ENCODE results near the gene PLEKHO1.

The PLEKHO1 gene

GRCh38 chr1:150150133-150151021, 661 bp downstream of the PLEKHO1 start:
- DNase-seq: peak; percentile 40

GRCh38 chr1:150151291-150152181, 1.8 kb downstream of the PLEKHO1 start:
- DNase-seq: peak; percentile 68

- no peak for DNase-seq
These were observed 2.4 kb downstream of the PLEKHO1 start for GRCh38 chr1:150152182-150152536.

- DNase-seq: no peak
These were observed 3.2 kb downstream of the PLEKHO1 start for GRCh38 chr1:150152772-150153456.

- no peak for DNase-seq
These were observed 4.4 kb downstream of the PLEKHO1 start for GRCh38 chr1:150154143-150154542.

GRCh38 chr1:150155413-150156071, 5.8 kb downstream of the PLEKHO1 start:
- no peak for DNase-seq

GRCh38 chr1:150156868-150157603, 7.3 kb downstream of the PLEKHO1 start:
- no peak for DNase-seq

- DNase-seq: no peak
These were observed 9.8 kb downstream of the PLEKHO1 start for GRCh38 chr1:150159550-150159949.

GRCh38 chr1:150160964-150161621, 11.4 kb downstream of the PLEKHO1 start:
- DNase-seq: no peak

- DNase-seq: no peak
These were observed 12.2 kb downstream of the PLEKHO1 start for GRCh38 chr1:150161747-150162581.

- no peak for DNase-seq
These were observed 12.8 kb downstream of the PLEKHO1 start for GRCh38 chr1:150162582-150162861.

- no peak for DNase-seq
These were observed 13.4 kb downstream of the PLEKHO1 start for GRCh38 chr1:150162862-150163706.

GRCh38 chr1:150164224-150164623, 14.5 kb downstream of the PLEKHO1 start:
- DNase-seq: no peak

- DNase-seq: no peak
These were observed 15.1 kb downstream of the PLEKHO1 start for GRCh38 chr1:150164779-150165178.

GRCh38 chr1:150165622-150166612, 16.2 kb downstream of the PLEKHO1 start:
- DNase-seq: peak; percentile 56

- peak; percentile 60 for DNase-seq
These were observed 19.4 kb downstream of the PLEKHO1 start for GRCh38 chr1:150168960-150169601.

- DNase-seq: no peak
These were observed 22.1 kb downstream of the PLEKHO1 start for GRCh38 chr1:150171801-150172200.

- DNase-seq: no peak
These were observed 23.4 kb downstream of the PLEKHO1 start for GRCh38 chr1:150173141-150173585.

Measured in activated naive CD4-positive, alpha-beta T cell treated with Interleukin-2 at 50 U/mL for 16 hours (primary cell).